Ecto neural progenitor cell (in vitro differentiated cells): ENCODE measurements around the gene SPATA32.

Experiments
- DNase-seq: peaks from one replicate; pipeline ENCODE4 v3.0.0-alpha.2; 2018; ENCODE audit warnings: low spot score

SPATA32 gene

GRCh38 chr17:45228763-45229539, 32.9 kb downstream of the SPATA32 start:
- DNase-seq = peak; percentile 64

DNA sequence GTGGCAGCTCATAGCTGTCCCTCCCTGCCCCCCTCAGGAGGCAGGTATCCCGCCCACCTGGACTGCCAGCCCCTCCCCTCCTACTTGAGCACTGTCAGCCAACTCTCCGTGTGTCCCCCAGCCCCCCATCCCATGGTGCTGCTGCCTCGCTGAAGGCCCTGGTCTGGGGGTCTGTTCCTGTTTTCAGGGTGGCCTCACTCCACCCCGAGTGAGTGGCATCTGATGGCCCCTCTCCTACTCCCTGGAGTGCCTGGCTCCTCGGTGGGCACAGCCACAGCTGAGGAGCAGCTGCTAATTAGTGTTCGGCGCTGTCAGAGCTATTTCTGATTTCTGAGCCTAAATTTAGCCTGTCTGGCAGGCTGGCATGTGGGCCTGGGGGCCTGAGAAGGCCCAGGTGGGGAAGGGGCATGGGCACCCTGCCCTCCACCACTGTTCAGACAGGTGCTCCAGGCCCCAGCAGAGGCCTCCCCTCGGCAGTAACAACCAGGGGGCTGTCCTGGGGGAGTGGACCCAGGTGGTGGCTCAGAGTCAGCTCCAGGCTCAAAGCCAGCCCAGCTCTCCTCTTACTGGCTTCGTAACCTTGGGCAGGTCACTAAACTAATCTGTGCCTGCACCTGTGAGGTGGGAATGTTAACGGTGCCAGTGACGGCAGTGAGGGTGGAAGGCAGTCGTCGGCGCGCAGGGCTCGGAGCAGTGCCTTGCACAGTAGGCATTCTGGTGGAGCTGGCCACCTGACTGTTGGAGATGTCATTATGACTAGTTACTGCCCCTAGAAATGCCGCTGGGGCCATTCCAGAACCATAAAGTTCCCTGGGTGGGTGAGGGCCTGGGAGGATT, 33.8 kb downstream of the SPATA32 start:
- no peak for DNase-seq

GRCh38 chr17:45227101-45227925, 34.6 kb downstream of the SPATA32 start:
- no peak for DNase-seq

- DNase-seq = no peak
Observed at GRCh38 chr17:45226576-45226975, 35.3 kb downstream of the SPATA32 start.

- no peak for DNase-seq
Observed at GRCh38 chr17:45225964-45226530, 35.8 kb downstream of the SPATA32 start.

GRCh38 chr17:45225051-45225700, 36.7 kb downstream of the SPATA32 start:
- DNase-seq = no peak

DNA sequence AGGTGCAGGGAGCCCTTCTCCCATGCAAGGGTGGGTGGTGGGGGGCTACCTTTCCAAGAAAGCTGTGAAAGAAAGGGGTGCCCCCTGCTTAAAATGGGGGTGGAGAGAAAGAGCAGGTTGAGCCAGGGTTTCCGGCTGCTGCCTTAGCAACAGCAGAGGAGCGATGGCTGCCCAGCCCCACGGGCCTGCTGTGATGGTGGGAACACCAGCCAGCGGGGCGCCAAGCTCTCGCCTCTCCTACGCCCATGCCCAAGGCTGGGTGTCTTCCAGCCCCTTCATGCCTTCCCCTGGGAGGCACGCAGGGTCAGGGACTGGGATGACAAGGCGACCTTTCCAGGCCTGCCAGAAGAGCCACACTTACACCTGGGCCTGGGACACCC, 37.2 kb downstream of the SPATA32 start:
- no peak for DNase-seq

- peak; percentile 50 for DNase-seq
Observed at GRCh38 chr17:45223539-45224528, 38.1 kb downstream of the SPATA32 start.

DNA sequence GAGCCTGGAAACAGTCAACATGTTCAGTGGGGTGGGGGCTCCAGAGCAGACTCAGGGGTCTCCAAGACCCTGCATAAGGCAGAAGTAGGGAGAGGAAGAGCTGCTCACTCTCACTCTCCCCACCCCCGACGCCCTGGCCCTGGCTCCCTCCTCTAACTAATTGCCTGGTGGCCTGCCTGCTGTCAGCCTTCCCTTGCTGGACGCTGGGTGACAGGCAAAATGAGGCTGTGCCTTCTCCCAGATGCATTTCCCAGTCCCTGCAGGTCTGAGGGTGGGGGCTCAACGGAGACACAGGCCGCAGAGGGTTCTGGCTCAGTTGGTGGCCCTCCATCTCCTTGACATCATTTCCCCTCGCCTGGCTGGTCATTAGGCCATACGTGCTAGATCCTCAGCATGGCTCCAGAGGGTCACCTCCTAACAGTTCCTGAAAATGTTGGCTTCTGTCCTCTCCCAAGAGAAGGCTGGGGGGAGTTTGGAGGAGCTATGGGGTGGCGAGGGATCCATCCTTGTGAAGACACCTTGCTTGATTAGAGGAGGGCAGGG, 38.8 kb downstream of the SPATA32 start:
- DNase-seq = peak; percentile 52

GRCh38 chr17:45222289-45222995, 39.5 kb downstream of the SPATA32 start:
- peak; percentile 60 for DNase-seq

GRCh38 chr17:45222014-45222288, 39.9 kb downstream of the SPATA32 start:
- peak; percentile 62 for DNase-seq

DNA sequence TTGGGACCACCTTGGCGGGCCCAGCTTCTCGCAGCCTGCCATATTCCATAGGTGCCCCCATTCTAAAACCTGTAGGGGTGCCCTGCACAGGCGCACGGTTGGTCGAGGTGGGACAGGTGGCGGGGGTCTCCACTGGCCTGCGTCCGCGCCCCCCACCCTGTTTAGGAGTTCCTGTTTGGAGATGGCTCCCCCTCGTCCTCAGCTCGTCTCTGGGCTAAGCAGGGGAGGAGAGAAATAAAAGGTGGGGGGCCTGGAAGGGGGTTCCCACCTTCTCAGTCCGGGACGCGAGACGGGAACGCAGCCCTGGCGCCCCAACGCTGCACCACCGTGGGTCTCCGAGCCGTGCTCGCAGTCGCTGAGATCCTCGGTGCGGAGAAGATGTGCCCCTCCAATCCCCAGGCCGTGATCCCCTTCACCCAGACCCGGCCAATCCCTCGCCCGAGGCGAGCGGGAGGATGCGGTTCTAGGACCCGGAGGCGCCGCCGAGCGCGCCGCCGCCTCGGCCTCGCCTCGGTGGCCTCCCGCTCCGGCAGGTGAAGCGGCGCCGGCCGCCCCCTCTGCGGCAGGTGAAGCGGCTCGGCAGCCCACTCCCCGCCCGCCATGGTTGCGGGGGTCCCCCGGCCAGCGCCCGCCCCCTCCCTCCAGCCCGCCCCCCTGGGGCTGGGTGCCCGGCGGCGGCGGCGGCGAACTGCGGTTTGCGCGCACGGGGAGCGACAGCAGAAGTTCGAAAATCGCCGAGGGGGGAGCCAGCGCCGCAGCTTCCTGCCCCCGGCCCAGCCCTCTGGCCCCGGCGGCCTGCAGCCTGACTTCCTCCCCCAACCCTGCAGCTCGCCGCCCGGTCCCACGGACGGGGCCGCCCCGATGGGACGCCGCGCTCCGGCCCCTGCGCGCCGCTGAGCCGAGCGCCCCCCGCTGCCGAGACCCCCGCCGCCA, 40.5 kb downstream of the SPATA32 start, which contains the start of gene FMNL1:
Gene FMNL1 (plus strand): TSS at position 805 of the 933 bp plus-strand sequence. CDS start 240 bp downstream, outside the sequence.
- DNase-seq = peak; percentile 71

DNA sequence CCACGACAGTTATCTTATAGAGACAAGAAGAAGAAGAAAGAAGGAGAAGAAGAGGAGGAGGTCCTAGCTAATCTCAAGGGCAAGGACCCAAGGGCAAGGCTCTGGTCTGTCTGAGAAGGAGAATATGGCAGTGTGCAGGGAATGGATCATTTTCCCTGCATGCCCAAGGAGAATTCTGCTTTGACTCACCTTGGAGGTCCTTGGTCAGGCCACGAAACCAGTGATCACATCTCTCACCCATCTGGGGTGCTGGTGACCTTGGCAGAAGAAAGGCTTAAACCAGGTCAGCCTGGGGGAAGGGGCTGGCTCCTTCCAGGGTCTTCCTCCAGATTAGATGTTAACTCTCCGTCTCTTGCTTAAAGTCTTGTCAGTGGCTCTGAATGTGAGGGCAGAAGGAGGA, 41.8 kb downstream of the SPATA32 start:
- no peak for DNase-seq

DNA sequence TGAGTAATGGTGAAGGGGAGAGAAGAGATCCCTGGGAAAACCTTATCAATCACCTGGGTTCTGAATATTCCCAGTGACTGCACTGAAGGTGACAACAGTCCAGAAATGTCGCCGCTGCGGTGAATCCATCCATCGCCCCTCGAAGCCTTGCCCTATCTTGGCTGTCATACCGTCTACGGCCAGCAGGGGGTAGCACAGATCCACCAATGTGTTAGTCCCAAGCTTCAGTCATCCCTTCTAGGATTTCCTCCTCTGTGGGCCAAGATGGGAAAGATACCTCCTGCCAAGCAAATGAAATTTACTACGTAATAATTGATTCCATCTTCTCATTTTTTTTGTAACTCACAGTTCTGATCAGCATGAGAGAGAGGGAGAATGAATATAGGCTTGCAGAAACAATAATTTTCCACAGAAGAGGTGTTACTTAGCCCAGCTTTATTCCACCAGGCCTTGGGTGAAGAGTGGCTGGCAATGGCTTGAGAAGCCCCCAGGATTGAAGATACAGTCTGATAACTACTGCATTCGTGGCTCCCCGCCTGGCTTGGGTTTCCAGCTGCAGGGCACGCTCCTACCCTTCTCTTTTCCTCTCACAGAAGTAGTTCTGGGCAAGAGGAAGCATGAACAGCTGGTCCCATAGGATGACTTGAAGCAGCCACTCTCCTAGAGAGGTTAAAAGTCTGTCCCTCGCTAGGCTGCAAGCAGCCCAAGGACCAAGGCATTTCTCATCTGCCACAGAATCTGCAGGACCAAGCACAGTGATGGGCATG, 42.8 kb downstream of the SPATA32 start:
- peak; percentile 94 for DNase-seq
